Caco-2 (cell line): ENCODE results near the gene CCND2. TPM values are rescaled to one million over a fixed set of nuclear protein-coding genes. Genes with fewer than 3 reads are reported as not detected.
A peak's percentile ranks its signal among the peaks of the same experiment; 100 is the strongest.

Experiments
- BruUV-seq: library from RNA; stranded (reverse); fragments of 400-500 nt; replicated peaks from 2 replicates; lab custom pipeline; 2021; lab: Mats Ljungman, UMichigan
- CTCF ChIA-PET: fragments of 300-600 bp; sonication (Branson Sonifier 250); formaldehyde crosslinking; loops from one replicate; lab custom pipeline; 2022; ENCODE audit warnings: antibody characterized with exemption; lab: Charles Lee
- POLR2A ChIA-PET: fragments of 300-600 bp; sonication (Branson Sonifier 250); formaldehyde crosslinking; loops from one replicate; lab custom pipeline; 2022; ENCODE audit warnings: antibody characterized with exemption; lab: Charles Lee
- DNase-seq, 2 experiments: peaks; one replicate each; pipeline versions ENCODE4 v3.0.0 to v3.0.0-alpha.2; 2020 to 2022
- H3K27me3 ChIP-seq: replicated peaks from 2 replicates; pipeline ENCODE4 v1.6.0; 2011; ENCODE audit warnings: low read length; ENCODE audit not compliant: control insufficient read depth, insufficient read depth
- H3K36me3 ChIP-seq: 2 replicates; pipeline ENCODE4 v1.5.1; 2011; ENCODE audit warnings: low read length; ENCODE audit not compliant: control insufficient read depth, insufficient read depth
- H3K4me1 ChIP-seq: fragments of 250-450 bp; sonication (Bioruptor Pico); 2 replicates; pipeline ENCODE4 v1.5.1; 2020; ENCODE audit warnings: mild to moderate bottlenecking
- H3K4me3 ChIP-seq: 2 replicates; pipeline ENCODE4 v1.5.1; 2011; ENCODE audit warnings: low read depth, mild to moderate bottlenecking, control low read depth, low read length
- H3K9me3 ChIP-seq: fragments of 250-450 bp; sonication (Bioruptor Pico); 2 replicates; pipeline ENCODE4 v1.5.1; 2020; ENCODE audit warnings: mild to moderate bottlenecking, moderate library complexity
- H3K27ac Mint-ChIP-seq: one replicate; pipeline ENCODE4 v1.8.0; 2022; ENCODE audit warnings: mixed read lengths; ENCODE audit not compliant: unreplicated experiment
- H3K27me3 Mint-ChIP-seq: one replicate; pipeline ENCODE4 v1.8.0; 2022; ENCODE audit warnings: mixed read lengths; ENCODE audit not compliant: insufficient read depth, unreplicated experiment
- H3K36me3 Mint-ChIP-seq: one replicate; pipeline ENCODE4 v1.8.0; 2022; ENCODE audit warnings: mild to moderate bottlenecking, mixed read lengths; ENCODE audit not compliant: insufficient read depth, unreplicated experiment
- H3K4me1 Mint-ChIP-seq: one replicate; pipeline ENCODE4 v1.8.0; 2022; ENCODE audit warnings: low read depth, mixed read lengths; ENCODE audit not compliant: unreplicated experiment
- H3K4me3 Mint-ChIP-seq: one replicate; pipeline ENCODE4 v1.8.0; 2022; ENCODE audit warnings: mild to moderate bottlenecking, moderate library complexity, mixed read lengths; ENCODE audit not compliant: unreplicated experiment
- H3K9me3 Mint-ChIP-seq: one replicate; pipeline ENCODE4 v1.8.0; 2022; ENCODE audit warnings: mixed read lengths; ENCODE audit not compliant: unreplicated experiment
- intact Hi-C: fragments of 100-400 bp; cut with micrococcal nuclease; formaldehyde crosslinking; loops from one replicate; pipeline ENCODE4 v1.10.0; 2022; ENCODE audit not compliant: unreplicated experiment
- total RNA-seq: library from RNA; stranded (reverse); gene quantifications from 2 replicates; pipeline ENCODE4 v1.2.3, GENCODE V29; 2022
- TF ChIP-seq, protein P1 (sequence below), 2 experiments: fragments of 200-600 bp in 1 of 2; IDR thresholded peaks; 1 replicate in 1 of 2; 2 replicates in 1 of 2; pipeline versions ENCODE4 v1.5.1 to v1.8.0; 2011 to 2022; ENCODE audit warnings: antibody characterized with exemption in 1 of 2, control low read depth in 1 of 2, inconsistent platforms in 1 of 2, low read depth in 1 of 2, low read length in 1 of 2, mild to moderate bottlenecking in 1 of 2, moderate library complexity in 1 of 2; ENCODE audit not compliant: insufficient read depth in 1 of 2, severe bottlenecking in 1 of 2, unreplicated experiment in 1 of 2

The CCND2 gene
- total RNA-seq, 1 experiment from 2014 or later: 145 TPM

- peaks cover 45% of the 10 kb centered on the region for H3K4me1 ChIP-seq
- Mint-ChIP-seq H3K27me3 (peaks cover 24% of the 10 kb centered on the region), H3K9me3 (no peaks in the 10 kb centered on the region), H3K27ac (peak overlapping the region; percentile 40), H3K36me3 (peaks cover 70% of the 10 kb centered on the region), H3K4me3 (peak overlapping the region; percentile 98), H3K4me1 (peaks cover 52% of the 10 kb centered on the region)
- intact Hi-C loops: loop anchor here (1.0 kb wide), 5 partner anchors 170 to 392 kb away; no protein-coding TSS in a partner anchor
- CTCF ChIA-PET: interaction anchor here (0.6 to 3.9 kb wide), 55 partner anchors 9 to 1236 kb away, joined by 3 to 93 read pairs (median 6); partner anchors contain the start of genes AKAP3, NDUFA9 and PARP11
- DNase-seq: no peak
- no peak overlapping the region for H3K4me3 ChIP-seq
- no peaks in the 10 kb centered on the region for H3K36me3 ChIP-seq
- TF ChIP-seq, protein P1, sequence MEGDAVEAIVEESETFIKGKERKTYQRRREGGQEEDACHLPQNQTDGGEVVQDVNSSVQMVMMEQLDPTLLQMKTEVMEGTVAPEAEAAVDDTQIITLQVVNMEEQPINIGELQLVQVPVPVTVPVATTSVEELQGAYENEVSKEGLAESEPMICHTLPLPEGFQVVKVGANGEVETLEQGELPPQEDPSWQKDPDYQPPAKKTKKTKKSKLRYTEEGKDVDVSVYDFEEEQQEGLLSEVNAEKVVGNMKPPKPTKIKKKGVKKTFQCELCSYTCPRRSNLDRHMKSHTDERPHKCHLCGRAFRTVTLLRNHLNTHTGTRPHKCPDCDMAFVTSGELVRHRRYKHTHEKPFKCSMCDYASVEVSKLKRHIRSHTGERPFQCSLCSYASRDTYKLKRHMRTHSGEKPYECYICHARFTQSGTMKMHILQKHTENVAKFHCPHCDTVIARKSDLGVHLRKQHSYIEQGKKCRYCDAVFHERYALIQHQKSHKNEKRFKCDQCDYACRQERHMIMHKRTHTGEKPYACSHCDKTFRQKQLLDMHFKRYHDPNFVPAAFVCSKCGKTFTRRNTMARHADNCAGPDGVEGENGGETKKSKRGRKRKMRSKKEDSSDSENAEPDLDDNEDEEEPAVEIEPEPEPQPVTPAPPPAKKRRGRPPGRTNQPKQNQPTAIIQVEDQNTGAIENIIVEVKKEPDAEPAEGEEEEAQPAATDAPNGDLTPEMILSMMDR (IDR thresholded peaks at IDR 0.05; ENCODE audit: insufficient read depth in 1 of 2, low read depth in 1 of 2, low read length in 1 of 2, severe bottlenecking in 1 of 2, unreplicated experiment in 1 of 2): no peak
- H3K9me3 ChIP-seq: no peaks in the 10 kb centered on the region
- H3K27me3 ChIP-seq: peaks cover 13% of the 10 kb centered on the region
- POLR2A ChIA-PET: interaction anchor here (0.5 to 1.6 kb wide), 5 partner anchors 170 to 603 kb away, joined by 3 to 6 read pairs (median 4); no protein-coding TSS in a partner anchor
- no TSS peak for BruUV-seq
Measured at GRCh38 chr12:4277205-4277543, 3.6 kb downstream of the CCND2 start.

DNA sequence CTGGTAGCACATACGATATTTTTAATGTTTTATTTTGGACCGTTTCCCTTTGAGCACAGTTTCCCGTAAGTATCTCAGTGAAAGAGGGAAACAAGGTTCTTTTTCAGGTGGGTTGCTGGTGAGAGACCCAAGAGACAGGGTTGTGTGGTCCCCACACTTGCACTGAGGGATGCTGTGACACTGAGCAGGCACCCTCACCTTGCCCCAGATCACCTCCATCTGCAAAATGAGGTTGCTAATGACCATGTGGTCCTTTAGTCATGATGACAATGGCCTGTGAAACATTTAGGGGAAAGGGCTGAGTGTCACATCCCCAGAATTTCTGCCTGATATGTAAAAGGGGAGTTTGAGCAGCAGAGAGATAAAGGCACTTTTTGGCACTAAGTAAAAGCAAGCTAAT lies 4.3 kb downstream of the CCND2 start:
- H3K36me3 ChIP-seq: no peaks in the 10 kb centered on the region
- TF ChIP-seq, protein P1 (IDR thresholded peaks at IDR 0.05; ENCODE audit: insufficient read depth in 1 of 2, low read depth in 1 of 2, low read length in 1 of 2, severe bottlenecking in 1 of 2, unreplicated experiment in 1 of 2): no peak
- H3K4me1 ChIP-seq: peaks cover 39% of the 10 kb centered on the region
- no peaks in the 10 kb centered on the region for H3K9me3 ChIP-seq
- no peak overlapping the region for H3K4me3 ChIP-seq
- peaks cover 65% of the 10 kb centered on the region for H3K36me3 Mint-ChIP-seq
- H3K4me3 Mint-ChIP-seq: no peak overlapping the region
- intact Hi-C loops: loop anchor here (1.0 kb wide), 5 partner anchors 171 to 393 kb away; no protein-coding TSS in a partner anchor
- CTCF ChIA-PET: interaction anchor here (1.3 to 3.9 kb wide), 9 partner anchors 30 to 393 kb away, joined by 5 to 93 read pairs (median 18); no protein-coding TSS in a partner anchor
- no TSS peak for BruUV-seq
- peaks cover 52% of the 10 kb centered on the region for H3K4me1 Mint-ChIP-seq
- POLR2A ChIA-PET: interaction anchor here (1.6 kb wide), 1 partner anchor 279 kb away, joined by 6 read pairs; no protein-coding TSS in a partner anchor
- H3K27me3 ChIP-seq: peaks cover 11% of the 10 kb centered on the region
- H3K9me3 Mint-ChIP-seq: no peaks in the 10 kb centered on the region
- H3K27me3 Mint-ChIP-seq: peaks cover 24% of the 10 kb centered on the region
- H3K27ac Mint-ChIP-seq: no peak overlapping the region
- DNase-seq: no peak

- POLR2A ChIA-PET: interaction anchor here (0.6 kb wide), 1 partner anchor 114 kb away, joined by 7 read pairs; no protein-coding TSS in a partner anchor
- Mint-ChIP-seq H3K27ac (no peak overlapping the region), H3K9me3 (no peaks in the 10 kb centered on the region), H3K4me1 (peaks cover 45% of the 10 kb centered on the region), H3K4me3 (peak overlapping the region; percentile 37), H3K36me3 (peaks cover 60% of the 10 kb centered on the region), H3K27me3 (peaks cover 18% of the 10 kb centered on the region)
- Histone ChIP-seq H3K4me3 (no peak overlapping the region), H3K4me1 (peaks cover 35% of the 10 kb centered on the region), H3K9me3 (no peaks in the 10 kb centered on the region), H3K36me3 (no peaks in the 10 kb centered on the region), H3K27me3 (peaks cover 9% of the 10 kb centered on the region)
- no TSS peak for BruUV-seq
- DNase-seq: peak in 1 of 2 experiments; percentile 50
- intact Hi-C loops: no loop called here
- CTCF ChIA-PET: interaction anchor here (0.6 to 3.9 kb wide), 4 partner anchors 25 to 394 kb away, joined by 3 to 93 read pairs (median 48); no protein-coding TSS in a partner anchor
- TF ChIP-seq, protein P1 (IDR thresholded peaks at IDR 0.05; ENCODE audit: insufficient read depth in 1 of 2, low read depth in 1 of 2, low read length in 1 of 2, severe bottlenecking in 1 of 2, unreplicated experiment in 1 of 2): no peak
Measured at GRCh38 chr12:4278329-4279197, 5.0 kb downstream of the CCND2 start.
